GM18873 (cell line): ENCODE data around the gene TPM1.

Experiments
- ATAC-seq: cut with Tn5 transposase; IDR thresholded peaks from one replicate; pipeline ENCODE4 v1.9.1; 2021; ENCODE audit warnings: mild to moderate bottlenecking, moderate library complexity, moderate number of reproducible peaks; ENCODE audit not compliant: unreplicated experiment, low FRiP score

TPM1 gene

GRCh38 chr15:63072023-63072650 is 29.6 kb downstream of the TPM1 start:
- ATAC-seq: no peak

GRCh38 chr15:63072809-63073277 is 30.3 kb downstream of the TPM1 start:
- ATAC-seq: no peak

- ATAC-seq: no peak
Observed at GRCh38 chr15:63073497-63074172, 31.1 kb downstream of the TPM1 start.

- ATAC-seq: no peak
Observed at GRCh38 chr15:63075015-63075983, 32.8 kb downstream of the TPM1 start.

DNA sequence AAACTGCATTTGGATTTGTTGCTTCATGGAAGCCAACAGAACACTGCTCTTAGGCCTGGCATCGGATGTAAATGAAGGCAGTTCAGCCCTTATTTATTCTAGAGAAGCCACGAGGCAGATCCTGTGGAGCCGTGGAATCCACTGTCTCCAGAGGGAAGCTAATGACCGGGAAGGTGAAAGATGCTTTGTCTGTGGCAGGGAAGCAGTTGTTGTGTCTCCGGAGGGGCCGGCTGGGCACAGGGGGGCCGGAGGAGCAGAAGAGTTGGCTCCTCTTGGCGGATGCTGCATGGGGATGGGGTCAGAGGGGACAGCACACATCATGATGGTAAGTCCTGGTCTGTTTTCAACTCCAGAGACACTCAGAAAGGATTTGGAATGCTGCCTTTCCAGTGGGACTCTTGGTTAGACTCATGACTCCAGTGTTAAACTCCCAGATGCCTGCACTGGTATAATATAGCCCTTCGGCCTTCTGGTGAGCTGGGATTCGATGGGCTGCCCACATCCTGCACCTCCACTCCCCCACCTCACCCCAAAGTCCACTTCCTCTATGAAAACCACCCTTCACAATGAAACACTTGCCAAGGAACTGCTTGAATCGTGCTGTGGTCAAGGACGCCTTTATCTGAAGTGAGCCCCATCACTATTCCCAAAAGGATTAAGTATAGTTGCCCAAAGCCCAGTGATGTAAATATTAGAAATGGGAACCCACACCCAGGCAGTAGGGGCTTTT is 33.6 kb downstream of the TPM1 start:
- ATAC-seq: no peak

DNA sequence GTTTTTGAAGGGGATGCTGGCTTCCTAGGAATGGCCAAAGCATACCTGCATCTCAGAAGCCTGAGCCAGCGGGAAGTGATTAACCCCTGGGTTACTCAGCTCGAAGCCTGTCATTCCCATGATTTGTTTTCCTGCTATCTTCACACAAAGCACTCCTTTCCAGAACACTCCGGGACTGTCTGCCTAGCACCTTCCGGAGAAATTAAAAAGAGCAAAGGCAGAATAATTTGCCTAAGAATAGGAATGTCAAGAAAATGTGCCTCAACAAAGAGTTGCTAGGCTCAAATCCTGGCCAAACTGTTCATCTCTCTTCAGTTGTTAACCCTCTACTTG is 34.1 kb downstream of the TPM1 start:
- ATAC-seq: no peak

- ATAC-seq: no peak
Observed at GRCh38 chr15:63077952-63078351, 35.4 kb downstream of the TPM1 start.

GRCh38 chr15:63079947-63080626 is 37.5 kb downstream of the TPM1 start:
- no peak for ATAC-seq

DNA sequence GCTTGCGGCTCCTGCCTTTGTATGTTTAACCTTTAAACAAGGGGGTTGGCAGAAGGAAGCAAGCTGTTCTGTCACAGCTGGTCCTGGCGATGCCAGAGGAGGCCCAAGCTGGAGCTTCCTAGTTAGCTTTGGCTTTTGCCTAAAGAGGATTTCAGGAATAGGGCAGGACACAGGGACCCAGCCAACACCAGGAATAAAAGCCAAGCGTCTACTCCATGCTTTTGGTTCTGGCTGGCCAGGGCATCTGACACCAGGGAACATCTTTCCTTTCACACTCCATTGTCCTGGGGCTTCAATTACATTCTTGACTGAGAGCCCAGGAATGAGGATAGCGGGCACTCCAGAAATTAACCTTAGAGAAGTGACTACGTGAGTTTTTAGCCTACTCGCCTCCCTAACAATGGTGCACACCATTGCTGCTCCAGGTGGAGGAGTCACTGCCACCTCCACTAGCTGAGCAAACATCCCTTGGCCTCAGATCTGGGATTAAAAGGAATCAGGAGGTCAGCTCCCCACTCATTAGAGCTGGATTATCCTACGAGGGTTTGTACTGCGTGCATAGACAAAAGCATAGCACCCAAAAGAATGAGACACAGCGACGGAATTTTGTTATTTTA is 38.2 kb downstream of the TPM1 start:
- no peak for ATAC-seq

DNA sequence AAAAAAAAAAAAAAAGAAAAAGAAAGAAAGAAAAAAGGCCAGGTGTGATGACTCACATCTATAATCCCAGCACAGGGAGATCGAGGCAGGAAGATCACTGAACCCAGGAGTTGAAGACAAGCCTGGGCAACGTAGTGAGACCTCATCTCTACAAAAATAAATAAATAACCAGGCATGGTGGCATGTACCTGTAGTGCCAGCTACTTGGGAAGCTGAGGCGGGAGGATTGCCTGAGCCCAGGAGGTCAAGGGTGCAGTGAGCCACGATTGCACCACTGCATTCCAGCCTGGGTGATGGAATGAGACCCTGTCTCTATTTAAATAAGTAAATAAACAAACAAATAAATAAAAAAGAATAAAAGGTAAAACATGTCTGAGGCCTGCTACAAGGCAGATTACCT is 39.8 kb downstream of the TPM1 start:
- ATAC-seq: no peak

DNA sequence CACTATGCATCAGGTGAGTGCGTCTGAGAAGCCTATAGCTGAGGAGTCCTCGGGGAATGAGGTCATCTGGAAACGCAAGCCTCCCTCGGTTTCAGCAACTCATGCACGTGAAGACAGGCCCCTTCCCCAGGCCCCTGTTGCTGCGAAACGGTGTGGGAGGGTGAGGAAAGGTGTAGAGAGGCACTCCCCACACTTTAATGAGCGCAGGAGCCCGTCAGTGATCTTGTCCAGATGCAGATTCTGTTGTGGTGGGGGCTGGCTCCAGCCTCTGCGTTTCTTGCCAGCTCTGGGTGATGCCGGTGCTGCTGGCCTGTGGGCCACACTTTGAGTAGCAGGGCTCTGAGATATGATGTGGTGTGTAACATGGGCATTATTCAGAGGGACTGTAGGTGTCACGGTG is 40.5 kb downstream of the TPM1 start:
- no peak for ATAC-seq

DNA sequence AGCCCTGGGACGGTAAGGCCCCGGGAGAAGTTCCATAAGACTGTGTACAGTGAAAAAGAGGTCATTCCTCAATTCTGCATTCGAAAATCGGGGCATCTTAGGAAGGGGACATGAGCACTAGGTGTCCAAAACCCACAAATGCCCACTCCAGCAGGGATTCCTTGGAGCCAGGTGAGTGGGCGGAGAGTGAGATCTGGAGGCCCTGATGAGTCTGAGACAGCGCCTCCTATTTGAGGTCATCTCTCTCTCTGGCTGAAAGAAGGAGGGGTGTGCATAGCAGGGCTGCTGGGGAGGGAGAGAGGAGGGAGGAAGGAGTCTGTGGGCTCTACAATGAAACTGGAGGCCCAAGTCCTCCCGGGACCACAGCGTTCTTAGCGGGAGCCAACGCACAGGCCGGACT is 41.0 kb downstream of the TPM1 start:
- ATAC-seq: no peak

GRCh38 chr15:63084806-63085205 is 42.3 kb downstream of the TPM1 start:
- ATAC-seq: no peak

DNA sequence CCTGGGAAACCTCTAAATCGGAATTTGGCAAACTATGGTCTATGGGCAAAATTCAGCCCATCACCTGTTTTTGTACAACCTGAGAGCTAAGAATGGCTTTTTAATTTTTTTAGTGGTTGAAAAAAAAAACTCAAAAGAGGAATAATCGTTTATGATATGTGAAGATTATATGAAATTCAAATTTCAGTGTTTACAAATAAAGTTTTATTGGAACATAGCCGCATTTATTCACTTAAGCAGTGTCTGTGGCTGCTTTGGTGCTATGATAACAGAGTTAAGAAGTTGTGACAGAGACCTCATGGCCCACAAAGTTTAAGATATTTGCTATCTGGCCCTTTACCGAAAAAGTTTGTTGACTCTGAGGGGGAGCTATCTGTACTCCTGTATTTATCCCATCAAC is 42.7 kb downstream of the TPM1 start:
- ATAC-seq: no peak

- ATAC-seq: no peak
Observed at GRCh38 chr15:63086271-63086670, 43.7 kb downstream of the TPM1 start.

- ATAC-seq: no peak
Observed at GRCh38 chr15:63086947-63087346, 44.4 kb downstream of the TPM1 start.

GRCh38 chr15:63088533-63089245 is 46.1 kb downstream of the TPM1 start:
- no peak for ATAC-seq

- no peak for ATAC-seq
Observed at GRCh38 chr15:63089260-63090043, 46.9 kb downstream of the TPM1 start.
